H1 (cell line): ENCODE results near the gene FARS2. TPM values are rescaled to one million over a fixed set of nuclear protein-coding genes. Genes with fewer than 3 reads are reported as not detected.

Source experiments
- CTCF ChIA-PET: fragments of 300-600 bp; sonication (Branson Sonifier 250); formaldehyde crosslinking; loops from one replicate; lab custom pipeline; 2021; ENCODE audit not compliant: partially characterized antibody; lab: Charles Lee
- POLR2A ChIA-PET: fragments of 300-600 bp; sonication (Branson Sonifier 250); formaldehyde crosslinking; loops from one replicate; lab custom pipeline; 2021; ENCODE audit warnings: inconsistent platforms; ENCODE audit not compliant: partially characterized antibody; lab: Charles Lee
- DNase-seq, 2 experiments: peaks; one replicate each; pipeline versions ENCODE4 v3.0.0 to v3.0.0-alpha.2; 2010 to 2022; ENCODE audit warnings: low spot score in 2 of 2, low read depth in 1 of 2, mixed read lengths in 1 of 2
- FAIRE-seq: peaks from 2 replicates; lab custom pipeline; 2011; peaks lifted over from hg19 to GRCh38; lab: Jason Lieb, UNC
- H2AFZ ChIP-seq: 2 replicates; pipeline ENCODE4 v1.8.1; 2012; ENCODE audit warnings: low read length, inconsistent platforms
- H2AK5ac ChIP-seq: 2 replicates; pipeline ENCODE4 v1.6.1; 2013; ENCODE audit warnings: low read depth, low read length
- H2BK120ac ChIP-seq: replicated peaks from 2 replicates; pipeline ENCODE3; 2013; ENCODE audit warnings: low read depth, low read length, inconsistent platforms
- H2BK12ac ChIP-seq: 2 replicates; pipeline ENCODE4 v1.6.1; 2013; ENCODE audit warnings: low read depth, low read length
- H2BK15ac ChIP-seq: 2 replicates; pipeline ENCODE4 v1.6.1; 2013; ENCODE audit warnings: low read length
- H2BK20ac ChIP-seq: 2 replicates; pipeline ENCODE4 v1.6.1; 2013; ENCODE audit warnings: low read length
- H2BK5ac ChIP-seq: 2 replicates; pipeline ENCODE4 v1.6.1; 2013; ENCODE audit warnings: low read depth, low read length
- H3K14ac ChIP-seq: 2 replicates; pipeline ENCODE4 v1.6.1; 2013; ENCODE audit warnings: inconsistent platforms; ENCODE audit not compliant: insufficient read length
- H3K18ac ChIP-seq: 2 replicates; pipeline ENCODE4 v1.6.1; 2013; ENCODE audit warnings: low read length; ENCODE audit errors: extremely low read depth
- H3K23ac ChIP-seq: 2 replicates; pipeline ENCODE4 v1.6.1; 2013; ENCODE audit warnings: inconsistent platforms; ENCODE audit not compliant: insufficient read length
- H3K23me2 ChIP-seq: 2 replicates; pipeline ENCODE4 v1.6.1; 2013; ENCODE audit warnings: low read depth, low read length
- H3K27ac ChIP-seq: 2 replicates; pipeline ENCODE4 v1.6.1; 2011; ENCODE audit warnings: low read depth, low read length, inconsistent platforms
- H3K27me3 ChIP-seq, 4 experiments: replicated peaks in 1 of 4; 1 replicate in 1 of 4; 2 replicates in 3 of 4; pipeline versions ENCODE4 v1.6.1 to v1.8.1; 2011 to 2013; ENCODE audit warnings: low read length in 3 of 4, mild to moderate bottlenecking in 3 of 4, inconsistent platforms in 2 of 4, mixed read lengths in 2 of 4, moderate library complexity in 1 of 4; ENCODE audit not compliant: control insufficient read depth in 3 of 4, insufficient read depth in 3 of 4; ENCODE audit errors: extremely low read depth in 1 of 4
- H3K36me3 ChIP-seq, 4 experiments: 2 replicates each; pipeline versions ENCODE4 v1.6.1 to v1.8.1; 2011 to 2013; ENCODE audit warnings: mild to moderate bottlenecking in 4 of 4, low read length in 3 of 4, moderate library complexity in 2 of 4, control low read depth in 1 of 4, inconsistent platforms in 1 of 4; ENCODE audit not compliant: insufficient read depth in 4 of 4, control insufficient read depth in 2 of 4
- H3K4ac ChIP-seq: replicated peaks from 2 replicates; pipeline ENCODE3; 2013; ENCODE audit warnings: low read length, low read depth, mixed read lengths, inconsistent platforms; ENCODE audit not compliant: insufficient read length
- H3K4me1 ChIP-seq, 4 experiments: replicated peaks in 1 of 4; 1 replicate in 1 of 4; 2 replicates in 3 of 4; pipeline versions ENCODE4 v1.6.1 to v1.8.1; 2011 to 2013; ENCODE audit warnings: low read length in 3 of 4, inconsistent platforms in 2 of 4, mixed read lengths in 1 of 4; ENCODE audit not compliant: insufficient read depth in 4 of 4, control insufficient read depth in 3 of 4
- H3K4me2 ChIP-seq, 2 experiments: 2 replicates each; pipeline versions ENCODE4 v1.6.1 to v1.8.1; 2011 to 2013; ENCODE audit warnings: low read depth in 2 of 2, low read length in 2 of 2, control low read depth in 1 of 2, inconsistent platforms in 1 of 2, mild to moderate bottlenecking in 1 of 2; ENCODE audit not compliant: insufficient read depth in 1 of 2
- H3K4me3 ChIP-seq, 4 experiments: fragments of 200-600, 300-600 bp in 1 of 4; sonication (generic), shearing (Covaris generic), sonication (Bioruptor Twin) in 1 of 4; 2 replicates each; pipeline versions ENCODE4 v1.5.1 to v1.8.1; 2011 to 2016; ENCODE audit warnings: low read length in 4 of 4, low read depth in 3 of 4, control low read depth in 2 of 4, inconsistent platforms in 2 of 4, mild to moderate bottlenecking in 2 of 4, mixed read lengths in 1 of 4, moderate library complexity in 1 of 4; ENCODE audit not compliant: insufficient read depth in 2 of 4; ENCODE audit errors: extremely low read depth in 1 of 4
- H3K56ac ChIP-seq: replicated peaks from 2 replicates; pipeline ENCODE3; 2013; ENCODE audit warnings: low read depth, mild to moderate bottlenecking, mixed read lengths, low read length, inconsistent platforms; ENCODE audit not compliant: insufficient read length
- H3K79me1 ChIP-seq: 2 replicates; pipeline ENCODE4 v1.6.1; 2013; ENCODE audit warnings: low read depth, low read length, control low read depth
- H3K79me2 ChIP-seq, 2 experiments: 2 replicates each; pipeline versions ENCODE4 v1.6.1 to v1.8.1; 2012 to 2013; ENCODE audit warnings: low read length in 2 of 2, mild to moderate bottlenecking in 2 of 2, inconsistent platforms in 1 of 2; ENCODE audit not compliant: insufficient read depth in 2 of 2, control insufficient read depth in 1 of 2
- H3K9ac ChIP-seq, 4 experiments: replicated peaks in 1 of 4; 1 replicate in 1 of 4; 2 replicates in 3 of 4; pipeline versions ENCODE4 v1.6.1 to v1.8.1; 2011 to 2013; ENCODE audit warnings: low read depth in 3 of 4, low read length in 3 of 4, control low read depth in 2 of 4, mild to moderate bottlenecking in 2 of 4, moderate library complexity in 2 of 4, inconsistent platforms in 1 of 4; ENCODE audit errors: extremely low read depth in 1 of 4
- H3K9me3 ChIP-seq, 2 experiments: 2 replicates each; pipeline versions ENCODE4 v1.6.1 to v1.8.1; 2012 to 2013; ENCODE audit warnings: mild to moderate bottlenecking in 2 of 2, moderate library complexity in 2 of 2, control low read depth in 1 of 2, inconsistent platforms in 1 of 2, low read depth in 1 of 2, low read length in 1 of 2, mixed read lengths in 1 of 2; ENCODE audit not compliant: insufficient read depth in 2 of 2
- H4K20me1 ChIP-seq, 2 experiments: replicated peaks in 1 of 2; 2 replicates each; pipeline versions ENCODE3 to v1.8.1; 2011 to 2013; ENCODE audit warnings: inconsistent platforms in 2 of 2, low read length in 2 of 2, mild to moderate bottlenecking in 1 of 2; ENCODE audit not compliant: insufficient read depth in 2 of 2, control insufficient read depth in 1 of 2
- H4K5ac ChIP-seq: 2 replicates; pipeline ENCODE4 v1.6.1; 2013; ENCODE audit warnings: low read length, low read depth, mixed read lengths, inconsistent platforms; ENCODE audit not compliant: insufficient read length
- H4K8ac ChIP-seq: 2 replicates; pipeline ENCODE4 v1.8.0; 2013; ENCODE audit warnings: mild to moderate bottlenecking, moderate library complexity, low read length, inconsistent platforms; ENCODE audit not compliant: insufficient read depth; ENCODE audit errors: extremely low read depth
- H4K91ac ChIP-seq: replicated peaks from 2 replicates; pipeline ENCODE3; 2013; ENCODE audit warnings: low read length, mixed read lengths, inconsistent platforms; ENCODE audit not compliant: insufficient read length
- ATF2 ChIP-seq: IDR thresholded peaks from 2 replicates; pipeline ENCODE4 v1.6.1; 2012; ENCODE audit warnings: low read length, inconsistent platforms
- CBX8 ChIP-seq: fragments of 300-800, 300-1000 bp; sonication (generic); IDR thresholded peaks from 2 replicates; pipeline ENCODE4 v1.7.1; 2016; ENCODE audit warnings: low read depth, low read length, borderline replicate concordance
- MAFK ChIP-seq: IDR thresholded peaks from 2 replicates; pipeline ENCODE4 v1.6.1; 2012; ENCODE audit warnings: low read depth, mild to moderate bottlenecking, improper control_type of control experiment, low read length
- MAX ChIP-seq: IDR thresholded peaks from 2 replicates; pipeline ENCODE4 v1.6.1; 2012; ENCODE audit warnings: inconsistent platforms
- PHF8 ChIP-seq: fragments of 200-600 bp; sonication (generic); conservative IDR thresholded peaks from 2 replicates; pipeline ENCODE4 v1.7.1; 2012; ENCODE audit warnings: low read depth, mild to moderate bottlenecking, inconsistent platforms, low read length, moderate library complexity
- POLR2AphosphoS5 ChIP-seq: IDR thresholded peaks from 2 replicates; pipeline ENCODE4 v1.6.1; 2011; ENCODE audit warnings: low read depth, low read length
- SIN3A ChIP-seq, 2 experiments: IDR thresholded peaks in 1 of 2; conservative IDR thresholded peaks in 1 of 2; 2 replicates each; pipeline ENCODE4 v1.6.1; 2011 to 2012; ENCODE audit warnings: low read length in 2 of 2, improper control_type of control experiment in 1 of 2, low read depth in 1 of 2, mild to moderate bottlenecking in 1 of 2
- SIX5 ChIP-seq: IDR thresholded peaks from 2 replicates; pipeline ENCODE4 v1.6.1; 2011; ENCODE audit warnings: mild to moderate bottlenecking, low read depth, low read length
- SUZ12 ChIP-seq: fragments of 200-600 bp; sonication (generic); IDR thresholded peaks from 2 replicates; pipeline ENCODE4 v1.6.1; 2012; ENCODE audit warnings: mild to moderate bottlenecking, inconsistent platforms, low read length, moderate library complexity, mixed read lengths
- TCF12 ChIP-seq: IDR thresholded peaks from 2 replicates; pipeline ENCODE4 v1.6.1; 2011; ENCODE audit warnings: low read depth, mild to moderate bottlenecking, low read length
- TEAD4 ChIP-seq: IDR thresholded peaks from 2 replicates; pipeline ENCODE4 v1.6.1; 2012; ENCODE audit warnings: low read depth, low read length, inconsistent platforms, mixed read lengths
- USF2 ChIP-seq: IDR thresholded peaks from 2 replicates; pipeline ENCODE4 v1.6.1; 2011; ENCODE audit warnings: low read length, improper control_type of control experiment
- WGBS, 2 experiments: shearing (Covaris generic) in 1 of 2; methylation state at CpG; one replicate each; pipeline versions ENCODE4 v1.1.6 to v1.1.7; 2013 to 2015; ENCODE audit warnings: low lambda C conversion rate in 2 of 2, mixed read lengths in 2 of 2, inconsistent platforms in 1 of 2, low coverage in 1 of 2, missing lambda C conversion rate in 1 of 2; ENCODE audit not compliant: insufficient replicate concordance in 2 of 2, insufficient coverage in 1 of 2, insufficient read length in 1 of 2; ENCODE audit errors: extremely low coverage in 1 of 2, missing lambda C conversion rate in 1 of 2; 5-methylcytosine and 5-hydroxymethylcytosine counted together
- polyA plus RNA-seq, 7 experiments: library from polyadenylated mRNA; depleted of rRNA in 3 of 7; stranded (reverse) in 5 of 7; unstranded in 2 of 7; fragments of >200 nt in 5 of 7; fragments of 200-250 nt in 2 of 7; gene quantifications; 1 replicate in 5 of 7; 2 replicates in 1 of 7; 4 replicates in 1 of 7; pipeline versions ENCODE4 v1.2.1 to v1.2.3, GENCODE V29; 2011 to 2013; ENCODE audit warnings: missing spikeins in 2 of 7, mixed read lengths in 2 of 7
- total RNA-seq: library from RNA; stranded (reverse); fragmentation: NEBNext Ultra II Directional; extraction: Animal tissue kit (Norgen Biotek cat#: 25700); gene quantifications from 2 replicates; pipeline ENCODE4 v1.2.1, GENCODE V29; 2021

Gene FARS2
- total and polyA plus RNA-seq, 2 of the 8 experiments (the other 6 are each of a cell fraction or from before 2014, with no cell fraction given) = 11.7 to 14.4 TPM

GRCh38 chr6:5570641-5571040, 309.3 kb downstream of the FARS2 start:
- no peaks in the 10 kb centered on the region for H4K20me1 ChIP-seq
- CTCF ChIA-PET = no interaction called here
- no peaks in the 10 kb centered on the region for H3K79me2 ChIP-seq
- DNase-seq (no peak), FAIRE-seq (no peak)
- no peaks in the 10 kb centered on the region for H3K79me1 ChIP-seq
- no peak overlapping the region for H3K4me2 ChIP-seq
- no peak overlapping the region for H3K56ac ChIP-seq
- no peak overlapping the region for H3K4ac ChIP-seq
- WGBS, 2 experiments = 74% methylated on average over 6 of the region's 6 CpGs; no CpG with 5 or more reads in 1 of the 2 experiments
- no peak overlapping the region for H2BK20ac ChIP-seq
- H3K4me1 ChIP-seq = no peaks in the 10 kb centered on the region
- no peaks in the 10 kb centered on the region for H3K27me3 ChIP-seq
- H3K27ac ChIP-seq = no peak overlapping the region
- no peak overlapping the region for H3K14ac ChIP-seq
- peaks cover 0 to 2% of the 10 kb centered on the region in 2 experiments; a peak in 1 of 4 replicates for H3K9me3 ChIP-seq
- H2BK5ac ChIP-seq = no peak overlapping the region
- no peaks in the 10 kb centered on the region for H3K36me3 ChIP-seq
- H4K91ac ChIP-seq = no peak overlapping the region
- H3K23me2 ChIP-seq = peaks cover 2% of the 10 kb centered on the region; the same call in 1 of the 2 replicates
- H3K4me3 ChIP-seq = no peak overlapping the region
- no peak overlapping the region for H2AK5ac ChIP-seq
- H2AFZ ChIP-seq = no peak overlapping the region
- no peak overlapping the region for H2BK12ac ChIP-seq
- no peak overlapping the region for H4K5ac ChIP-seq
- H2BK15ac ChIP-seq = no peak overlapping the region
- POLR2A ChIA-PET = no interaction called here
- H3K9ac ChIP-seq = no peak overlapping the region
- H2BK120ac ChIP-seq = no peak overlapping the region
- no peak overlapping the region for H3K18ac ChIP-seq
- no peak overlapping the region for H3K23ac ChIP-seq
- no peak overlapping the region for H4K8ac ChIP-seq
- TF ChIP-seq TEAD4 (no peak), POLR2AphosphoS5 (no peak), SUZ12 (no peak), SIX5 (no peak), USF2 (no peak), MAFK (no peak), ATF2 (no peak), PHF8 (no peak), CBX8 (no peak), SIN3A (conservative IDR thresholded peaks at IDR 0.05 in 1 of 2, IDR thresholded peaks at IDR 0.05 in 1 of 2; ENCODE audit: low read depth in 1 of 2, low read length in 2 of 2) (no peak), TCF12 (no peak), MAX (no peak)
